ENCODE results near the gene BLACAT1.
"Not testable (repeated sequence)": the region's sequence is repeated elsewhere in the genome, so short reads cannot be mapped to it uniquely, and the experiment has no call there.

Gene BLACAT1

GRCh38 chr1:205438213-205439158, 17.4 kb downstream of the BLACAT1 start:
- peak; percentile 83 for DNase-seq

- no peak for DNase-seq
Measured at GRCh38 chr1:205437570-205437969, 18.3 kb downstream of the BLACAT1 start.

GRCh38 chr1:205436776-205437410, 19.0 kb downstream of the BLACAT1 start:
- no peak for DNase-seq

GRCh38 chr1:205435578-205436573, 20.0 kb downstream of the BLACAT1 start:
- peak; percentile 85 for DNase-seq

GRCh38 chr1:205434738-205435137, 21.1 kb downstream of the BLACAT1 start:
- DNase-seq = no peak

GRCh38 chr1:205432692-205433091, 23.2 kb downstream of the BLACAT1 start:
- not testable (repeated sequence) for DNase-seq

GRCh38 chr1:205432116-205432515, 23.7 kb downstream of the BLACAT1 start:
- no peak for DNase-seq

- DNase-seq = peak; percentile 92
Measured at GRCh38 chr1:205430696-205431305, 25.0 kb downstream of the BLACAT1 start.

GRCh38 chr1:205429762-205430695, 25.8 kb downstream of the BLACAT1 start:
- DNase-seq = no peak

GRCh38 chr1:205424901-205425600, 30.8 kb downstream of the BLACAT1 start:
- no peak for DNase-seq

GRCh38 chr1:205423814-205424399, 31.9 kb downstream of the BLACAT1 start:
- no peak for DNase-seq

GRCh38 chr1:205422993-205423642, 32.7 kb downstream of the BLACAT1 start:
- no peak for DNase-seq

- no peak for DNase-seq
Measured at GRCh38 chr1:205421798-205422197, 34.0 kb downstream of the BLACAT1 start, which contains the start of gene LEMD1. Gene LEMD1 (minus strand): TSS chr1:205422056. CDS start chr1:205420536, 1,520 bp downstream.

- DNase-seq = no peak
Measured at GRCh38 chr1:205420938-205421337, 34.9 kb downstream of the BLACAT1 start.

- peak; percentile 79 for DNase-seq
Measured at GRCh38 chr1:205417870-205418635, 37.8 kb downstream of the BLACAT1 start.

GRCh38 chr1:205416322-205416721, 39.5 kb downstream of the BLACAT1 start:
- DNase-seq = peak; percentile 65

- no peak for DNase-seq
Measured at GRCh38 chr1:205410581-205411298, 45.1 kb downstream of the BLACAT1 start.

GRCh38 chr1:205407970-205408369, 47.9 kb downstream of the BLACAT1 start:
- DNase-seq = no peak

Measured in eye (tissue), 1 donor.